K562 (cell line): ENCODE measurements around the gene LRRC51. TPM values are rescaled to one million over a fixed set of nuclear protein-coding genes. Genes with fewer than 3 reads are reported as not detected.

Source experiments
- CHD2 ChIP-seq: IDR thresholded peaks from 2 replicates; pipeline ENCODE4 v1.6.1; 2011; ENCODE audit warnings: low read depth, low read length
- CREB1 ChIP-seq, 2 experiments: sonication (generic) in 1 of 2; formaldehyde crosslinking in 1 of 2; IDR thresholded peaks; 2 replicates each; pipeline versions ENCODE4 v1.6.1 to v1.8.0; 2012 to 2022; ENCODE audit warnings: inconsistent platforms in 1 of 2, mild to moderate bottlenecking in 1 of 2, missing genetic modification reagents in 1 of 2, moderate library complexity in 1 of 2
- GABPA ChIP-seq: fragments of 200-800 bp; sonication (Bioruptor generic); conservative IDR thresholded peaks from 2 replicates; pipeline ENCODE4 v1.6.1; 2016; ENCODE audit warnings: low read depth, missing genetic modification characterization, missing compliant biosample characterization
- GATAD2B ChIP-seq: fragments of 450-650 bp; IDR thresholded peaks from 2 replicates; pipeline ENCODE4 v1.6.1; 2017; ENCODE audit warnings: mild to moderate bottlenecking, borderline replicate concordance
- GTF2F1 ChIP-seq: IDR thresholded peaks from 2 replicates; pipeline ENCODE4 v1.6.1; 2011; ENCODE audit warnings: low read depth, low read length, improper control_type of control experiment
- KAT8 ChIP-seq: fragments of 450-650 bp; IDR thresholded peaks from 2 replicates; pipeline ENCODE4 v1.6.1; 2016; ENCODE audit warnings: low read depth, mild to moderate bottlenecking
- KDM1A ChIP-seq, 2 experiments: fragments of 450-650 bp; IDR thresholded peaks; 2 replicates each; pipeline ENCODE4 v1.6.1; 2016; ENCODE audit warnings: mild to moderate bottlenecking in 2 of 2
- MCM7 ChIP-seq, 2 experiments: fragments of 450-650 bp; IDR thresholded peaks; 2 replicates each; pipeline ENCODE4 v1.6.1; 2016 to 2018
- PRDM10 ChIP-seq: fragments of 450-650 bp; IDR thresholded peaks from 2 replicates; pipeline ENCODE4 v1.6.1; 2018; ENCODE audit not compliant: partially characterized antibody
- ZNF79 ChIP-seq: fragments of 250-450 bp; sonication (Bioruptor Pico); IDR thresholded peaks from 2 replicates; pipeline ENCODE4 v1.4.0; 2020; ENCODE audit warnings: low read depth, mild to moderate bottlenecking, moderate library complexity
- polyA plus RNA-seq, 8 experiments: library from polyadenylated mRNA; depleted of rRNA in 4 of 8; stranded (reverse) in 5 of 8; unstranded in 3 of 8; fragments of >200 nt; fragmentation: Nextera tagmentation in 2 of 8; fragmentation: Illumina TruSeq in 1 of 8; extraction: Ambion mirVana in 2 of 8; extraction: Trizol in 1 of 8; gene quantifications; 2 replicates each; pipeline versions ENCODE4 v1.2.1 to v1.2.3, GENCODE V29; 2011 to 2014; ENCODE audit warnings: inconsistent platforms in 1 of 8, missing spikeins in 1 of 8
- total RNA-seq, 7 experiments: library from RNA; depleted of rRNA in 6 of 7; stranded (reverse); fragments of >200 nt in 6 of 7; fragmentation: Illumina TruSeq in 2 of 7; extraction: Trizol in 2 of 7; gene quantifications; 2 replicates each; pipeline versions ENCODE4 v1.2.1 to v1.2.3, GENCODE V29; 2011 to 2021; ENCODE audit warnings: low replicate concordance in 1 of 7
- TF ChIP-seq, protein P1 (sequence below): fragments of 250-450 bp; sonication (Bioruptor Pico); IDR thresholded peaks from 2 replicates; pipeline ENCODE4 v1.8.0; 2021; ENCODE audit warnings: mild to moderate bottlenecking, moderate library complexity

The LRRC51 gene
- total and polyA plus RNA-seq, 9 of the 15 experiments (the other 6 are each of a cell fraction or from before 2014, with no cell fraction given), result 4.7 to 10.6 (median 5.6) TPM

GRCh38 chr11:72088076-72088808 is 7.6 kb downstream of the LRRC51 start (continued):
- peak; percentile 78 for TF ChIP-seq ZNF79 (CRISPR knock-in tag)
- TF ChIP-seq CHD2, result no peak
- no peak for TF ChIP-seq GTF2F1
- TF ChIP-seq, protein P1, sequence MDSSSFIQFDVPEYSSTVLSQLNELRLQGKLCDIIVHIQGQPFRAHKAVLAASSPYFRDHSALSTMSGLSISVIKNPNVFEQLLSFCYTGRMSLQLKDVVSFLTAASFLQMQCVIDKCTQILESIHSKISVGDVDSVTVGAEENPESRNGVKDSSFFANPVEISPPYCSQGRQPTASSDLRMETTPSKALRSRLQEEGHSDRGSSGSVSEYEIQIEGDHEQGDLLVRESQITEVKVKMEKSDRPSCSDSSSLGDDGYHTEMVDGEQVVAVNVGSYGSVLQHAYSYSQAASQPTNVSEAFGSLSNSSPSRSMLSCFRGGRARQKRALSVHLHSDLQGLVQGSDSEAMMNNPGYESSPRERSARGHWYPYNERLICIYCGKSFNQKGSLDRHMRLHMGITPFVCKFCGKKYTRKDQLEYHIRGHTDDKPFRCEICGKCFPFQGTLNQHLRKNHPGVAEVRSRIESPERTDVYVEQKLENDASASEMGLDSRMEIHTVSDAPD, result no peak
- TF ChIP-seq KDM1A (IDR thresholded peaks at IDR 0.05), result peak; percentile 55 to 60; a peak in 3 of 4 replicates
- TF ChIP-seq PRDM10, result no peak
- TF ChIP-seq CREB1 (IDR thresholded peaks at IDR 0.05), result no peak
- TF ChIP-seq CREB1 (CRISPR knock-in tag; IDR thresholded peaks at IDR 0.05), result no peak
- TF ChIP-seq GATAD2B, result no peak
- TF ChIP-seq GABPA, result peak; percentile 49; the same call in 1 of the 2 replicates
- no peak for TF ChIP-seq MCM7 (IDR thresholded peaks at IDR 0.05)
- no peak for TF ChIP-seq KAT8
- TF ChIP-seq, all 486 proteins: peak for 16
